ENCODE measurements around the gene HPSE2.

The HPSE2 gene

DNA sequence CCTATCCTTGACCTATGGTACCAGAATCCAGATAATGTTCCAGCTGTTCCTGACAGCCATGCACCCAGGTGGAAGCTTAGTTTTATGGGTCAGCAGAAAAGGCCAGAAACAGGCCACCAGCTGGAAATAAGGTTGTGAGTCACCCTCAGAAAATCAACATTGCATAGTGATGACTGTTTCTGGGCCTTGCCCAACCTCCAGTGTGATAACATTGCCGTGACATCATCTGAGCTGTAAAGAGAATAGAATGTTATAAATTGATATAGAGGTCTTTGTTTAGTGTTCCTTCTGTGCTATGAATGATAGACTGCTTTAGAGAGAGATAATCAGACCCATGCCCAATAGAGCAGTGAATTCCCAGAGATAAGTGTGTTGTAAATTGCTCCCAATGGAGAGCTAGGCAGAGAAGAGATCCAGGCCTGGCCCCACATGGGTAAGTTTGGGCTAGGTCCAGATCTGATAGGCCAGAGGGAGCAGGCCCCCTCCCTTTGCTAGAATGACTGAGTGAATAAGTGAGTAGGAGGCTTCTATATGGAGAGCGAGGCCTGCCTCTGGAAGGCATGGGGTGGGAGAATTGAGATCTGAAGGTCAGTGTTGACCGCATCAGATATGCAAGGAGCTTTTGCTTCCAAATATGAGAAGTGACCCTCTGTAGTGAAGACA lies 774.7 kb downstream of the HPSE2 start:
- Histone ChIP-seq H3K36me3 (ENCODE audit: control insufficient read depth, insufficient read depth, low read length) (no peaks in the 10 kb centered on the region), H3K4me3 (ENCODE audit: low read length) (no peak overlapping the region), H3K27me3 (ENCODE audit: control insufficient read depth, insufficient read depth, low read length) (no peaks in the 10 kb centered on the region), H3K4me1 (ENCODE audit: control insufficient read depth, insufficient read depth, low read length) (peaks cover 2% of the 10 kb centered on the region; the same call in 1 of the 2 replicates), H3K9me3 (ENCODE audit: control insufficient read depth, insufficient read depth, low read length) (no peaks in the 10 kb centered on the region), H3K27ac (ENCODE audit: low read length) (no peak overlapping the region)
- DNase-seq (ENCODE audit: low read depth, low spot score): no peak
- no CpG with 5 or more reads among the region's 3 CpGs for whole genome bisulfite sequencing (ENCODE audit: insufficient coverage, insufficient read length)

DNA sequence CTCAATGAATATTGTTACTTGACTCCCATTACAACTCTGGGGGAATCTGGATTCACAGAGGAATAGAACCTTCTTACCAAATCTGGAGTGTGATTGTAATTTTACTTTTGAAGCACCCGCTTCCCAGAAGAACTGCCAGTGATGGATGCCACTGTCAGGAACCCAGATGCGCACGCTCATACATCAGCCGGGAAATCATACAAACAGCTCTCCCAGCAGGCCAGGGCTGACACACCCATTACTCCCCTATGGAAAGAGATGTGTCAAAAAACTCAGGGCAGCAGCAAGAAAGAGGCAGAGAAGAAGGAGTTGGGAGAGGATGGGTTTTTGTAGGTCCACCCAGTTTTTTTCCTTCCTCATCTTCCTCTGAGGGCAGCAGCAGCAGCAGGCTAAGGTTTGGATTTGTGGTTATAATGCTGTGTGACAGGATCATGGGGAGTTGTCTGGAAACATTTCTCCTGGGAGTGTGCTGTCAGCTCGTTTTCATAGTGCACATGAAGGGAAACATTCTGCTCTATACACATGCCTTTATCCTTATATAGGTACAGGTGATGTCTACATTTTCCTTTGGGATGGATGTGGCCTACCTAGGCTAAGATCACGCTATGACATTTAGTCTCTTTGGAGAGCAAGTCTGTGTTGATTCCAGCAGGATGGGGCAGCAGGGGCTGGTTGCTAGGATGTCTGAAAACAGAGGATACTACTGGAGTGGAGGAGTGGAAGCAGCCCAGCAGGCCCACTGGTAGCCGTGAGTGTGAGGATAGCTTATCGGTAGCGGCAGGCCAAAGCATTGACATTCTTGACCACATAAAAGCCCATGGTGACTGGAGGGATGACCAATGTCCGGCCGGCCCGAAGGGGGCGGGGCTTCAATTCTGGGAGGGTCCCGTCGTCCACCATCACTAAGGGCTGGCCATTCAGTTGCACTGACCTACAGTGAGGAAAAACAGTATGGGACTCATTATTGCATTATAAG lies 776.6 kb downstream of the HPSE2 start:
- H3K9me3 ChIP-seq (ENCODE audit: control insufficient read depth, insufficient read depth, low read length): no peaks in the 10 kb centered on the region
- no peak for DNase-seq (ENCODE audit: low read depth, low spot score)
- peaks cover 2% of the 10 kb centered on the region; the same call in 1 of the 2 replicates for H3K4me1 ChIP-seq (ENCODE audit: control insufficient read depth, insufficient read depth, low read length)
- no CpG with 5 or more reads among the region's 15 CpGs for WGBS (ENCODE audit: insufficient coverage, insufficient read length)
- no peaks in the 10 kb centered on the region for H3K36me3 ChIP-seq (ENCODE audit: control insufficient read depth, insufficient read depth, low read length)
- H3K27me3 ChIP-seq (ENCODE audit: control insufficient read depth, insufficient read depth, low read length): no peaks in the 10 kb centered on the region
- no peak overlapping the region for H3K4me3 ChIP-seq (ENCODE audit: low read length)
- H3K27ac ChIP-seq (ENCODE audit: low read length): no peak overlapping the region

DNA sequence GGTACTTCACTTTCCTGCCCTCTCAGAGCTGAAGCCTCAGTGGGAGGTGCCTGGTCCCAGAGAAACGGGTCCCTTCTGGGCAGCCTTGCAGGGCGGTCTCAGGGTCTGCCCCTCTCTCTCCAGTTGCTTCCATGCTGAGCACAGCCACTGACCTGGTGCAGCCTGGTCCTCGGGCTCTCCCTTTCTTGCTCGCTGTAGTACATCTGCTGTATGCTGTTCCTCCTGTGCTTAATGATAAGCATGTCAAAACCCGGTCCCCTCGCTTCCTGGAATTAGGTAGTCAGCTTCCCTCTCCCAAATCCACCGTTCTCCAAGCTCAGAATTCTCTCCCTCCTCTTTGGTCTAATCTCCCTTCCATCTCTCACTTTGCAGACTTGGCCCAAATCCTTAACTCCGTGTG lies 777.9 kb downstream of the HPSE2 start:
- Histone ChIP-seq H3K27me3 (ENCODE audit: control insufficient read depth, insufficient read depth, low read length) (no peaks in the 10 kb centered on the region), H3K9me3 (ENCODE audit: control insufficient read depth, insufficient read depth, low read length) (no peaks in the 10 kb centered on the region), H3K4me3 (ENCODE audit: low read length) (no peak overlapping the region), H3K27ac (ENCODE audit: low read length) (no peak overlapping the region), H3K36me3 (ENCODE audit: control insufficient read depth, insufficient read depth, low read length) (no peaks in the 10 kb centered on the region), H3K4me1 (ENCODE audit: control insufficient read depth, insufficient read depth, low read length) (peaks cover 2% of the 10 kb centered on the region; the same call in 1 of the 2 replicates)
- DNase-seq (ENCODE audit: low read depth, low spot score): no peak
- no CpG with 5 or more reads among the region's 8 CpGs for WGBS (ENCODE audit: insufficient coverage, insufficient read length)

DNA sequence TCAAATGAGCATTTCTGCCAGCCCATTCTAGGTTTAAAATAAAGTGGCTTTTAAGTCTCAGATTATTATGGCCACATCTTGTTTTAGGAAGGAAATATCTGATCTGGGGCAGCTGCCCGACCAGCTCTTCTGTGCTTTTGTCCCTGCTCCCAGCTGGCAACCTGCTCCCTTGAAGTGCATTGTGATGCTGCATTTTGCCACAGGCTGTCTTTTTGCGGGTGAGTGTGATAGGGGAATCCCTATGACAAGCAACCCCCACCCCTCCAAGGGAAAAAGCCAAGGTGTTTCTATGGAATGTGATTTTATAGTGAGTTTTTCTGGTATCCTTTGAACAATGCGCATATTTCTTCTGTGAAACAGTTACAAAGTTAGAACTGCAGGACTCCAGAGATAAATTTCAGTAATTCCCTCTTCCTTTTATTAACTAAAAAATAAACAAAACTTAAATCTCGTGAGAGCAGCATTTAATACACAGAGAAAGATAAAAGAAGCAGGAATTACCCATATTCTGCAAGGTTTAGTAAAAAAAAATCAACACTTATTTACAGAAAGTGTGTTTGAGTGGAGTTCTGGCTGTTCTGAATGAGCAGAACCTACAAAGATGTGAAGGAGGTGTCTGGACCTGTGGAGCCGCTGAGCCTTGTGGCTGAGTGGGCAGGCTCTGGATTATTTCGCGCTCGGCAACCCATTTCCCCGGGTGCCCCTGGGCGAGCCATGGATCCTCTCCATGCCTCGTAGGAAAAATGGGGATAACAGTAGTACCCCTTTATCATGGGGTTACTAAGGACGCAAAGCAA lies 778.8 kb downstream of the HPSE2 start:
- Histone ChIP-seq H3K36me3 (ENCODE audit: control insufficient read depth, insufficient read depth, low read length) (no peaks in the 10 kb centered on the region), H3K27ac (ENCODE audit: low read length) (no peak overlapping the region), H3K9me3 (ENCODE audit: control insufficient read depth, insufficient read depth, low read length) (no peaks in the 10 kb centered on the region), H3K4me1 (ENCODE audit: control insufficient read depth, insufficient read depth, low read length) (peaks cover 2% of the 10 kb centered on the region; the same call in 1 of the 2 replicates), H3K27me3 (ENCODE audit: control insufficient read depth, insufficient read depth, low read length) (no peaks in the 10 kb centered on the region), H3K4me3 (ENCODE audit: low read length) (no peak overlapping the region)
- no peak for DNase-seq (ENCODE audit: low read depth, low spot score)
- WGBS (ENCODE audit: insufficient coverage, insufficient read length): no CpG with 5 or more reads among the region's 12 CpGs

DNA sequence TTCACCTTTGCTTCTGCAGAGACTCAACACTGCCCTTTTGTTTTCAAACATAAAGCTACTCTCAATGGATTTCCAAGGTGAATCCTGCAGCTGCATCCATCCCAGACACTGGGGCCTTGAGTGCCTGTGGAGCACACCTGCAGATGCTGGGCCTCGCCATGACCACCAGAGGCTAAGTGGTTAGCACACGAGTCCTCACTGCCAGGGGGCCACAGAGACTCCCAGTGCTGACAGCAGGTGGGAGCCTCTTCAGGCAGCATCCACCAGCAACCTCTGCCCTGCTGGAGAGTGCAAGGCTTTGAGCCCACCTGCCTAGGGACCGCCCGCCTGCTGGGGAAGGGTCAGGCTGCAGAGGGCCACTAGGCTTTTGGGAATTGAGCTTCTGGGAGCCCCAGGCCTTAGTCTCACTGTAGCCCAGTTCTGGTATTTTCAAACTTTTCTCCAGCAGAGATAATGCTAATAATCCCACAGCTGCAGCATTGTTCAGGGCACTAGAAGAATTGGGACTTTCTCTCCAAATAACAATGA lies 779.5 kb downstream of the HPSE2 start:
- no CpG with 5 or more reads among the region's 4 CpGs for WGBS (ENCODE audit: insufficient coverage, insufficient read length)
- no peaks in the 10 kb centered on the region for H3K9me3 ChIP-seq (ENCODE audit: control insufficient read depth, insufficient read depth, low read length)
- no peaks in the 10 kb centered on the region for H3K27me3 ChIP-seq (ENCODE audit: control insufficient read depth, insufficient read depth, low read length)
- no peak for DNase-seq (ENCODE audit: low read depth, low spot score)
- H3K36me3 ChIP-seq (ENCODE audit: control insufficient read depth, insufficient read depth, low read length): no peaks in the 10 kb centered on the region
- H3K27ac ChIP-seq (ENCODE audit: low read length): no peak overlapping the region
- peaks cover 2% of the 10 kb centered on the region; the same call in 1 of the 2 replicates for H3K4me1 ChIP-seq (ENCODE audit: control insufficient read depth, insufficient read depth, low read length)
- H3K4me3 ChIP-seq (ENCODE audit: low read length): no peak overlapping the region

DNA sequence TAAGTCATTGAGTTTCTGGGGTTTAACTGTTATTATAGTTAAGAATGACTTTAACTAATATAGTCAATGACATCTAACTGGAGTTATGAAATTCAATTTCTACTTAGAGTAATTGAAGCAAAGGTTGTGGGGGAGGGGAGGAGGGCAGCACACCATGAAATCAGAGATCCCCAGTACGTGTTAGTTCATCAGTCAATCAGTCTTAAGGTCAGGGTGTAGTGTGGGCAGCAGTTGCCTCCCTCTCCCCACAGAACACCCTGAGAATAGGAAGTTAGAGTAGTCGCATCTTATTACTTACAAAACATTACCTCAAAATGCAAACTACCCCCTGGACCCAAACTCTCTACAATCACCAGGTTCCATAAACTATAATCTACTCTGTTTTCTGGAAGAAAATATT lies 781.9 kb downstream of the HPSE2 start:
- no peaks in the 10 kb centered on the region for H3K9me3 ChIP-seq (ENCODE audit: control insufficient read depth, insufficient read depth, low read length)
- DNase-seq (ENCODE audit: low read depth, low spot score): no peak
- WGBS (ENCODE audit: insufficient coverage, insufficient read length): no CpG with 5 or more reads among the region's 2 CpGs
- peaks cover 2% of the 10 kb centered on the region; the same call in 1 of the 2 replicates for H3K4me1 ChIP-seq (ENCODE audit: control insufficient read depth, insufficient read depth, low read length)
- no peaks in the 10 kb centered on the region for H3K27me3 ChIP-seq (ENCODE audit: control insufficient read depth, insufficient read depth, low read length)
- no peaks in the 10 kb centered on the region for H3K36me3 ChIP-seq (ENCODE audit: control insufficient read depth, insufficient read depth, low read length)
- no peak overlapping the region for H3K27ac ChIP-seq (ENCODE audit: low read length)
- H3K4me3 ChIP-seq (ENCODE audit: low read length): no peak overlapping the region

DNA sequence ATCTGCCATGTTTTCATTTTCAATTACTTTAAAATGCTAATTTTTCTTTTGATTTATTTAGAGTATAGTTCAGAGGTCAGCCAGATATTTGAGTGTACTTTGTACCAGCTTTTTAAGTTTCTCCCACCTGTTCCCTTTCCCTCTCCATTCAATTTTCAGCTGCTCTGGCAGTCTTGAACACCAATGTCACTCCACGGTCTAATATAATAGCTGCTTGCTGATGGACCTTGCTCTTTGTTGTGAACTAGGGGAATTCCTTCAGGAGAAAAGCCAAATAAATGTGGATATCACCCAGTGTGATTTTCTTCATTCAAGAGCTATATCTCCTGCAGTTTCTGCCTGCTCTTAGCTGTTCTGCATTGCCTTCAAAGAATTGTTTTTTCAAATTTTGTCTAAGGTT lies 785.0 kb downstream of the HPSE2 start:
- no peaks in the 10 kb centered on the region for H3K36me3 ChIP-seq (ENCODE audit: control insufficient read depth, insufficient read depth, low read length)
- no CpG with 5 or more reads among the region's 1 CpG for WGBS (ENCODE audit: insufficient coverage, insufficient read length)
- DNase-seq (ENCODE audit: low read depth, low spot score): no peak
- H3K4me1 ChIP-seq (ENCODE audit: control insufficient read depth, insufficient read depth, low read length): no peaks in the 10 kb centered on the region
- H3K9me3 ChIP-seq (ENCODE audit: control insufficient read depth, insufficient read depth, low read length): no peaks in the 10 kb centered on the region
- no peaks in the 10 kb centered on the region for H3K27me3 ChIP-seq (ENCODE audit: control insufficient read depth, insufficient read depth, low read length)
- H3K27ac ChIP-seq (ENCODE audit: low read length): no peak overlapping the region
- H3K4me3 ChIP-seq (ENCODE audit: low read length): no peak overlapping the region

DNA sequence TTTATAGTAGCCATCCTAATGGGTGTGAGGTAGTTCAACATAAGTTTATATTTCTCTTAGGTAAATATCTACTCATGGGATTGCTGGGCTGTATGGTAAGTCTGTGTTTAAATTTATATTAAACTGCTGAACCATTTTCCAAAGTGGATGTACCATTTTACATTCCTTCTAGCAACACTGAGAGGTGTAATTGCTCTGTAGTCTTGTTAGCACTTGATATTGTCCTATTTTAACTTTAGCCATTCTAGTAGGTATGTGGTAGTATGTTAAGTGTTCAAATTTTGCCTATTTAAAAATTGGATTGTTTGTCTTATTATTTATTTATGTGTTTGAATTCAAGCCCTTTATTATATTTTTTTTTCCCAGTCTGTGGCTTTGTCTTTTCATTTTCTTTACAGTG lies 786.4 kb downstream of the HPSE2 start:
- H3K27me3 ChIP-seq (ENCODE audit: control insufficient read depth, insufficient read depth, low read length): no peaks in the 10 kb centered on the region
- H3K4me3 ChIP-seq (ENCODE audit: low read length): no peak overlapping the region
- no peak overlapping the region for H3K27ac ChIP-seq (ENCODE audit: low read length)
- no peaks in the 10 kb centered on the region for H3K9me3 ChIP-seq (ENCODE audit: control insufficient read depth, insufficient read depth, low read length)
- H3K4me1 ChIP-seq (ENCODE audit: control insufficient read depth, insufficient read depth, low read length): no peaks in the 10 kb centered on the region
- no peak for DNase-seq (ENCODE audit: low read depth, low spot score)
- peaks cover 5% of the 10 kb centered on the region; the same call in 1 of the 2 replicates for H3K36me3 ChIP-seq (ENCODE audit: control insufficient read depth, insufficient read depth, low read length)

DNA sequence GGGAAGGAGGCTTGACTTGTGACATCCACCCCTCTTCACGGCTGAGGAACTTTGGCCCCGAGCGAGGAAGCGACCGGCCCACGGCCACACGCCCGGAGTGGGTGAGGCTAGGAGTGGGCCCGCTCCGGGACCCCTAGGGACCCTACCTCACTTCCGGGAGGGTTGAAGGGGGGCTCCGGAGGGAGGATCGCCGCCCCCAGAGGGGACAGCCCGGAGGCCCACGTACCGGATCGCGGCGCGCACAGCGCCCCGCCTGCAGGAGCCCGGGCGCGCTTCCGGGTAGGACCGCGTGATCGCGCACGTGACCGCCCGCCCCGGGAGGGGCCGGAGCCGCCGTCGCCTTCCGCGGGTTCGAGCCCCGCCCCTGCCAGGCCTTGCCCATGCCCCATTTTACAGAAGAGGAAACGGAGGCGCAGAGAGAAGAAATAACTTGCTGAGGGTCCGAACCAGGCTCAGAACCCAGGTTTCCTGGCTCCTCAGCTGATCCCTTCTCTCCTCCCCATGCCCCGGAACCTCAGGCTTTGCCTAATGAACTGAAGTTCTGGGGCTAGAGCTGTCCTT lies 788.9 kb downstream of the HPSE2 start, which contains the start of gene HPS1:
Gene HPS1, minus strand, starts transcription at position 275 of the 561 bp plus-strand sequence. CDS start 3,695 bp downstream, outside the sequence.
- peak within 1 kb of the TSS; percentile 61 for H3K4me3 ChIP-seq (ENCODE audit: low read length)
- no peak within 1 kb of the TSS for H3K27ac ChIP-seq (ENCODE audit: low read length)
- no peak for DNase-seq (ENCODE audit: low read depth, low spot score)
- peaks cover 12% of the 10 kb centered on the region; the same call in 1 of the 2 replicates for H3K36me3 ChIP-seq (ENCODE audit: control insufficient read depth, insufficient read depth, low read length)
- H3K9me3 ChIP-seq (ENCODE audit: control insufficient read depth, insufficient read depth, low read length): no peaks in the 10 kb centered on the region
- no peaks in the 10 kb centered on the region for H3K4me1 ChIP-seq (ENCODE audit: control insufficient read depth, insufficient read depth, low read length)
- WGBS (ENCODE audit: insufficient coverage, insufficient read length): no CpG with 5 or more reads among the region's 47 CpGs
- no peaks in the 10 kb centered on the region for H3K27me3 ChIP-seq (ENCODE audit: control insufficient read depth, insufficient read depth, low read length)
